Activated CD4-positive, alpha-beta T cell treated with anti-CD3 and anti-CD28 coated beads, Interleukin-10, Interleukin-2, amounts not matched to agents 100 ng/mL and 50 ng/mL, durations not matched to agents 16 hours and 8 hours (primary cell): ENCODE results near the gene ZNF227.
"Not testable (repeated sequence)": the region's sequence is repeated elsewhere in the genome, so short reads cannot be mapped to it uniquely, and the experiment has no call there.

Source experiments
- DNase-seq: peaks from one replicate; pipeline ENCODE4 v3.0.0-alpha.2; 2020

ZNF227 gene

GRCh38 chr19:44253392-44253791 lies 41.1 kb downstream of the ZNF227 start:
- DNase-seq, result not testable (repeated sequence)

GRCh38 chr19:44254496-44254895 lies 42.2 kb downstream of the ZNF227 start:
- DNase-seq, result no peak

- DNase-seq, result no peak
Measured at GRCh38 chr19:44255705-44256411, 43.5 kb downstream of the ZNF227 start.

GRCh38 chr19:44258136-44258535 lies 45.8 kb downstream of the ZNF227 start:
- no peak for DNase-seq

- no peak for DNase-seq
Measured at GRCh38 chr19:44258835-44259413, 46.6 kb downstream of the ZNF227 start.

GRCh38 chr19:44260343-44260681 lies 48.0 kb downstream of the ZNF227 start:
- no peak for DNase-seq

- DNase-seq, result no peak
Measured at GRCh38 chr19:44260695-44261446, 48.5 kb downstream of the ZNF227 start.

- DNase-seq, result no peak
Measured at GRCh38 chr19:44277331-44277730, 65.0 kb downstream of the ZNF227 start.

GRCh38 chr19:44278181-44278690 lies 65.9 kb downstream of the ZNF227 start:
- DNase-seq, result no peak

GRCh38 chr19:44280916-44281315 lies 68.6 kb downstream of the ZNF227 start:
- DNase-seq, result no peak

GRCh38 chr19:44282846-44283245 lies 70.5 kb downstream of the ZNF227 start:
- no peak for DNase-seq

GRCh38 chr19:44284968-44285367 lies 72.6 kb downstream of the ZNF227 start:
- no peak for DNase-seq
